GM12865 (cell line): ENCODE results near the gene OPCML.

Experiments used
- DNase-seq: peaks from one replicate; pipeline ENCODE4 v3.0.0; 2010; ENCODE audit warnings: low read depth
- H3K4me3 ChIP-seq: 2 replicates; pipeline ENCODE4 v1.5.1; 2011; ENCODE audit warnings: mild to moderate bottlenecking, low read depth, low read length, control low read depth
- CTCF ChIP-seq: IDR thresholded peaks from 2 replicates; pipeline ENCODE4 v1.5.1; 2011; ENCODE audit warnings: low read length, control low read depth, low read depth, inconsistent platforms; ENCODE audit not compliant: insufficient read depth; ENCODE audit errors: missing control alignments

The OPCML gene

GRCh38 chr11:133156986-133157745 is 375.1 kb downstream of the OPCML start:
- no peak for TF ChIP-seq CTCF
- DNase-seq: no peak
- H3K4me3 ChIP-seq: no peak overlapping the region

- no peak overlapping the region for H3K4me3 ChIP-seq
- no peak for TF ChIP-seq CTCF
- DNase-seq: no peak
Observed at GRCh38 chr11:133154781-133155180, 377.5 kb downstream of the OPCML start.

- no peak overlapping the region for H3K4me3 ChIP-seq
- TF ChIP-seq CTCF: no peak
- no peak for DNase-seq
Observed at GRCh38 chr11:133154076-133154475, 378.2 kb downstream of the OPCML start.

- no peak for TF ChIP-seq CTCF
- H3K4me3 ChIP-seq: no peak overlapping the region
- no peak for DNase-seq
Observed at GRCh38 chr11:133153031-133153430, 379.3 kb downstream of the OPCML start.

GRCh38 chr11:133149698-133150097 is 382.6 kb downstream of the OPCML start:
- no peak for DNase-seq
- TF ChIP-seq CTCF: no peak
- H3K4me3 ChIP-seq: no peak overlapping the region

GRCh38 chr11:133147625-133148024 is 384.7 kb downstream of the OPCML start:
- H3K4me3 ChIP-seq: no peak overlapping the region
- TF ChIP-seq CTCF: no peak
- DNase-seq: no peak

GRCh38 chr11:133146697-133147306 is 385.5 kb downstream of the OPCML start:
- TF ChIP-seq CTCF: no peak
- DNase-seq: no peak
- H3K4me3 ChIP-seq: no peak overlapping the region
